ENCODE results near the gene EHMT1. TPM values are rescaled to one million over a fixed set of nuclear protein-coding genes. Genes with fewer than 3 reads are reported as not detected.
"Not testable (repeated sequence)": the region's sequence is repeated elsewhere in the genome, so short reads cannot be mapped to it uniquely, and the experiment has no call there.

EHMT1 gene
- total RNA-seq, 4 donors from 2014 or later = 77.2 to 300 (median 161) TPM

DNA sequence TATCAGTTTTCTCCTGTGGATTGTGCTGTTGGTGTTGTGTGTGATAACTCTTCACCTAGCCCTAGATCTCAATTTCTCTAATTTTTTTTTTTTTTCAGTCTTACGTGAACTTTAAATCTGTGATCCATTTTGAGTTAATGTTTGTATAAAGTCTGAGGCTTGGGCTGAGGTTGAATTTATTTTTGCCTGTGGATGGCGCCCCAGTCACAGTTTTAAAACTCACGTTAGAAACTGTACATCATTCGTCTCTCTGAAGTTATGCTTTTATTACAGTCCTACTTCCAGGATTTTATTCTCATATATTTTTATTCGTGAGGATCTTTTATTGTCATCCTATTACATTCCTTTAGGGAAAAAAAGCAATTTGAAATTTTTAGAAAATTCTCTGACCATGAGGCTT lies 103.1 kb downstream of the EHMT1 start:
- peaks cover 0 to 39% (median 0%) of the 10 kb centered on the region in 3 donors for H3K36me3 ChIP-seq
- no peak for TF ChIP-seq POLR2A (IDR thresholded peaks at IDR 0.05)
- TF ChIP-seq, protein P1, sequence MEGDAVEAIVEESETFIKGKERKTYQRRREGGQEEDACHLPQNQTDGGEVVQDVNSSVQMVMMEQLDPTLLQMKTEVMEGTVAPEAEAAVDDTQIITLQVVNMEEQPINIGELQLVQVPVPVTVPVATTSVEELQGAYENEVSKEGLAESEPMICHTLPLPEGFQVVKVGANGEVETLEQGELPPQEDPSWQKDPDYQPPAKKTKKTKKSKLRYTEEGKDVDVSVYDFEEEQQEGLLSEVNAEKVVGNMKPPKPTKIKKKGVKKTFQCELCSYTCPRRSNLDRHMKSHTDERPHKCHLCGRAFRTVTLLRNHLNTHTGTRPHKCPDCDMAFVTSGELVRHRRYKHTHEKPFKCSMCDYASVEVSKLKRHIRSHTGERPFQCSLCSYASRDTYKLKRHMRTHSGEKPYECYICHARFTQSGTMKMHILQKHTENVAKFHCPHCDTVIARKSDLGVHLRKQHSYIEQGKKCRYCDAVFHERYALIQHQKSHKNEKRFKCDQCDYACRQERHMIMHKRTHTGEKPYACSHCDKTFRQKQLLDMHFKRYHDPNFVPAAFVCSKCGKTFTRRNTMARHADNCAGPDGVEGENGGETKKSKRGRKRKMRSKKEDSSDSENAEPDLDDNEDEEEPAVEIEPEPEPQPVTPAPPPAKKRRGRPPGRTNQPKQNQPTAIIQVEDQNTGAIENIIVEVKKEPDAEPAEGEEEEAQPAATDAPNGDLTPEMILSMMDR (IDR thresholded peaks at IDR 0.05) = peak in 1 of 6 experiments; percentile 18
- no peak overlapping the region for H3K27ac ChIP-seq
- H3K4me3 ChIP-seq = no peak overlapping the region
- DNase-seq = no peak
- H3K4me1 ChIP-seq = peaks cover 0 to 9% (median 3%) of the 10 kb centered on the region in 4 donors
- no peaks in the 10 kb centered on the region for H3K9me3 ChIP-seq
- no peaks in the 10 kb centered on the region for H3K27me3 ChIP-seq

DNA sequence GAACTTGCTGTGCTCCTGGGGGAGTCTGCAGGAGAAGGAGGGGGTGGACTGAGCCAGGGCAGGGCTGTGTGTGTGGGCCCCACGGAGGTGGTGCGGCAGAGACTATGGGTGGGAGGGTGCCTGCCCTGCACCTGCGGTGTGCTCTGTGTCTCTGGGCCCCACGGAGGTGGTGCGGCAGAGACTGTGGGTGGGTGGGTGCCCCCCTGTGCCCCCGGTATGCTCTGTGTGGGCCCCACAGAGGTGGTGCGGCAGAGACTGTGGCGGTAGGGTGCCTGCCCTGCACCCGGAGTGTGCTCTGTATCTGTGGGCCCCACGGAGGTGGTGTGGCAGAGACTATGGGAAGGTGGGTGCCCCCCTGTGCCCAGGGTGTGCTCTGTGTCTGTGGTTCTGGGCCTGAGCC lies 103.7 kb downstream of the EHMT1 start:
- H3K27ac ChIP-seq = peak overlapping the region in 1 of 4 donors; percentile 60
- TF ChIP-seq, protein P1 (IDR thresholded peaks at IDR 0.05) = no peak
- TF ChIP-seq POLR2A (IDR thresholded peaks at IDR 0.05) = no peak

GRCh38 chr9:137723356-137723755 lies 104.6 kb downstream of the EHMT1 start:
- DNase-seq = not testable (repeated sequence)
- peaks cover 0 to 34% (median 0%) of the 10 kb centered on the region in 3 donors for H3K36me3 ChIP-seq

More for the DNA sequence above, 103.7 kb downstream of the EHMT1 start:
- H3K9me3 ChIP-seq = no peaks in the 10 kb centered on the region
- no peak overlapping the region for H3K4me3 ChIP-seq
- DNase-seq = no peak
- H3K36me3 ChIP-seq = peaks cover 0 to 35% (median 0%) of the 10 kb centered on the region in 3 donors
- peaks cover 0 to 9% (median 3%) of the 10 kb centered on the region in 4 donors for H3K4me1 ChIP-seq
- H3K27me3 ChIP-seq = no peaks in the 10 kb centered on the region

DNA sequence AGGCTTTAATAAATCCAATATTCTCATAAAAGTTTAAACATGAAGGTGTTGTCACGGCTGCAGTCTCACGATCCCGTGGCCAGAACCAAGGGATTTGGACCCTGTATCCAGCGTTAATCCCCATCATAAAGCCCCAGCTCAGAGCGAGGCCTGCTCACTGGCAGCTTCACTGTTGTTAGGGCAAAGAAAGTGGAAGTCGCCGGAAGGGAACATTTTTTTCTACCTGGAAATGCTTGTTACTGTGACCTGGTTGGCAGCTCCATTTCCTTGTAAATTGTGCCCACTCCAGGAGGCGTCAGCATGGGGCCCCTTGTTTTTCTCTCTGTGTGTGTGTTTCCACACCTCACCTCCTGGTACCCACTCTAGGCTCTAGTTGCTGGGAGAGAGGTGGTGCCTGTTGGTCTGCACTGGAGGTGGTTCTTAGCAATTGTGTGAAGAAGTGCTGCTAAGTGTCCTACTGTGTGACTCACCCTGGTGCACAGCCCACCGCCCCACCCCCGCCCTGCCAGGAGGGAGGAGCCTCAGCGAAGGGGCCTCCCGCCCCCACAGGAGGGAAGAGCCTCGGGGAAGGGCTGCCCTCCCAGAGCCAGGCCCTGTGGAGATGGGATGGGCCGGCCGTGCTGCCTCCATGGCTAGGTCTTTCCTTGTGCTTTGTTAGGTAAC lies 105.1 kb downstream of the EHMT1 start:
- Histone ChIP-seq H3K4me3 (no peak overlapping the region), H3K9me3 (no peaks in the 10 kb centered on the region), H3K27ac (no peak overlapping the region), H3K27me3 (no peaks in the 10 kb centered on the region), H3K36me3 (peaks cover 0 to 36% (median 0%) of the 10 kb centered on the region in 3 donors), H3K4me1 (peaks cover 0 to 9% (median 3%) of the 10 kb centered on the region in 4 donors)
- DNase-seq = no peak
- no peak for TF ChIP-seq POLR2A (IDR thresholded peaks at IDR 0.05)
- TF ChIP-seq, protein P1 (IDR thresholded peaks at IDR 0.05) = no peak

More at GRCh38 chr9:137723356-137723755, 104.6 kb downstream of the EHMT1 start:
- H3K9me3 ChIP-seq, H3K4me3 ChIP-seq, H3K27me3 ChIP-seq, H3K4me1 ChIP-seq: not testable (repeated sequence)
- peak overlapping the region in 1 of 4 donors; percentile 60 for H3K27ac ChIP-seq

GRCh38 chr9:137724818-137725240 lies 106.0 kb downstream of the EHMT1 start:
- H3K36me3 ChIP-seq = peaks cover 0 to 37% (median 0%) of the 10 kb centered on the region in 3 donors
- no peaks in the 10 kb centered on the region for H3K27me3 ChIP-seq
- H3K27ac ChIP-seq = no peak overlapping the region
- no peak overlapping the region for H3K4me3 ChIP-seq
- TF ChIP-seq, protein P1 (IDR thresholded peaks at IDR 0.05) = no peak
- no peak for TF ChIP-seq POLR2A (IDR thresholded peaks at IDR 0.05)
- peaks cover 0 to 9% (median 3%) of the 10 kb centered on the region in 4 donors for H3K4me1 ChIP-seq
- no peak for DNase-seq
- H3K9me3 ChIP-seq = no peaks in the 10 kb centered on the region

DNA sequence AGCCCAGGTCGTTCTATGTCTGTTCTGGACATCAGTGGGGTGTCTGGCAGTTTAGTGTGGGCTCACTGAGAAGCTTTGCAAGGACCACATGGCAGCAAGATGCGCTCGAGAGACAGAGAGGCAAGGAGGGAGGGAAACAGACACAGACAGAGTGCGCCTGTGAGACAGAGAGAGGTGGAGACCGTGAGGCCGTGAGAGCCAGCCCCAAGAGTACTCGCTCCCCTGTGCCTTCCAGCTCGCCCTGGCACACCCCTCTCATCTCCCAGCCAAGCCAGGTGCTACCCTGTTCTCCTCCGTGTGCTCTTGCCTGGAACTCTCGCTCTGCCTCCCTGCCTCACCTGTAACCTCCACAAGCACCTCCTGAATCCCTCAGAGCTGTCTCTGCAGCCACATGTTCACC lies 106.8 kb downstream of the EHMT1 start:
- Histone ChIP-seq H3K4me1 (peaks cover 0 to 9% (median 3%) of the 10 kb centered on the region in 4 donors), H3K36me3 (peaks cover 0 to 38% (median 0%) of the 10 kb centered on the region in 3 donors), H3K9me3 (no peaks in the 10 kb centered on the region), H3K4me3 (no peak overlapping the region), H3K27me3 (no peaks in the 10 kb centered on the region), H3K27ac (no peak overlapping the region)
- no peak for DNase-seq
- TF ChIP-seq, protein P1 (IDR thresholded peaks at IDR 0.05) = no peak
- TF ChIP-seq POLR2A (IDR thresholded peaks at IDR 0.05) = no peak

- H3K9me3 ChIP-seq, H3K27ac ChIP-seq, H3K4me1 ChIP-seq, H3K4me3 ChIP-seq, DNase-seq, H3K27me3 ChIP-seq: not testable (repeated sequence)
- peaks cover 0 to 41% (median 0%) of the 10 kb centered on the region in 3 donors for H3K36me3 ChIP-seq
Observed at GRCh38 chr9:137726336-137726735, 107.5 kb downstream of the EHMT1 start.

Measured in Peyer's patch (tissue), 4 donors.